Osteoblast (primary cell): ENCODE results near the gene SIL1. TPM values are rescaled to one million over a fixed set of nuclear protein-coding genes. Genes with fewer than 3 reads are reported as not detected.
A peak's percentile ranks its signal among the peaks of the same experiment; 100 is the strongest.

Experiments used
- DNase-seq: peaks from one replicate; pipeline ENCODE4 v3.0.0; 2011; ENCODE audit warnings: low spot score, mixed read lengths; ENCODE audit not compliant: insufficient read length; ENCODE audit errors: missing footprints
- H2AFZ ChIP-seq: 2 replicates; pipeline ENCODE4 v1.6.0; 2011; ENCODE audit warnings: mild to moderate bottlenecking, low read length
- H3K27ac ChIP-seq: 2 replicates; pipeline ENCODE4 v1.5.1; 2011; ENCODE audit warnings: mild to moderate bottlenecking, low read depth, low read length, moderate library complexity
- H3K27me3 ChIP-seq: 2 replicates; pipeline ENCODE4 v1.6.0; 2012; ENCODE audit warnings: mild to moderate bottlenecking, control low read depth, inconsistent platforms, low read length, moderate library complexity; ENCODE audit not compliant: insufficient read depth
- H3K36me3 ChIP-seq: 2 replicates; pipeline ENCODE4 v1.5.1; 2011; ENCODE audit warnings: mild to moderate bottlenecking, low read length, control low read depth, moderate library complexity; ENCODE audit not compliant: insufficient read depth
- H3K4me1 ChIP-seq: 2 replicates; pipeline ENCODE4 v1.5.1; 2011; ENCODE audit warnings: mild to moderate bottlenecking, low read length, control low read depth, moderate library complexity; ENCODE audit not compliant: insufficient read depth
- H3K4me2 ChIP-seq: 2 replicates; pipeline ENCODE4 v1.6.0; 2011; ENCODE audit warnings: mild to moderate bottlenecking, low read length; ENCODE audit not compliant: insufficient read depth
- H3K4me3 ChIP-seq: fragments of 200-600 bp; sonication (generic); 3 replicates; pipeline ENCODE4 v1.5.1; 2012; ENCODE audit warnings: mild to moderate bottlenecking, low read length, inconsistent platforms; ENCODE audit not compliant: insufficient read depth
- H3K79me2 ChIP-seq: 2 replicates; pipeline ENCODE4 v1.6.0; 2012; ENCODE audit warnings: mild to moderate bottlenecking, low read length, control low read depth, inconsistent platforms; ENCODE audit not compliant: insufficient read depth
- H3K9me3 ChIP-seq: 2 replicates; pipeline ENCODE4 v1.5.1; 2011; ENCODE audit warnings: low read depth, low read length, control low read depth
- H4K20me1 ChIP-seq: 2 replicates; pipeline ENCODE4 v1.6.0; 2012; ENCODE audit warnings: mild to moderate bottlenecking, low read length, control low read depth; ENCODE audit not compliant: insufficient read depth
- CTCF ChIP-seq: IDR thresholded peaks from 2 replicates; pipeline ENCODE4 v1.5.1; 2011; ENCODE audit warnings: mild to moderate bottlenecking, low read depth, low read length, moderate library complexity; ENCODE audit errors: extremely low read depth
- total RNA-seq: library from RNA; depleted of rRNA; stranded (reverse); fragments of >200 nt; gene quantifications from 2 replicates; pipeline ENCODE4 v1.2.3, GENCODE V29; 2012

The SIL1 gene
- total RNA-seq, 1 donor: 65.1 TPM

GRCh38 chr5:138985256-138985655, 212.9 kb downstream of the SIL1 start:
- DNase-seq: no peak
- Histone ChIP-seq H3K27ac (peak overlapping the region; percentile 27), H3K27me3 (no peaks in the 10 kb centered on the region), H3K4me2 (peak overlapping the region; percentile 23), H2AFZ (no peak overlapping the region), H3K36me3 (no peaks in the 10 kb centered on the region), H3K9me3 (no peaks in the 10 kb centered on the region), H3K79me2 (no peaks in the 10 kb centered on the region), H3K4me1 (peaks cover 38% of the 10 kb centered on the region), H3K4me3 (no peak overlapping the region), H4K20me1 (peaks cover 14% of the 10 kb centered on the region)
- TF ChIP-seq CTCF: no peak

GRCh38 chr5:138983984-138984383, 214.2 kb downstream of the SIL1 start:
- no peak overlapping the region for H3K4me2 ChIP-seq
- H3K27me3 ChIP-seq: no peaks in the 10 kb centered on the region
- no peak for DNase-seq
- peaks cover 31% of the 10 kb centered on the region for H3K4me1 ChIP-seq
- TF ChIP-seq CTCF: no peak
- peaks cover 14% of the 10 kb centered on the region for H4K20me1 ChIP-seq
- H3K9me3 ChIP-seq: no peaks in the 10 kb centered on the region
- H3K4me3 ChIP-seq: no peak overlapping the region
- H3K27ac ChIP-seq: no peak overlapping the region
- no peak overlapping the region for H2AFZ ChIP-seq
- H3K36me3 ChIP-seq: no peaks in the 10 kb centered on the region
- no peaks in the 10 kb centered on the region for H3K79me2 ChIP-seq

- Histone ChIP-seq H3K27ac (peak overlapping the region; percentile 76), H3K36me3 (no peaks in the 10 kb centered on the region), H3K27me3 (no peaks in the 10 kb centered on the region), H2AFZ (no peak overlapping the region), H3K4me3 (no peak overlapping the region), H3K79me2 (no peaks in the 10 kb centered on the region), H3K4me2 (peak overlapping the region; percentile 49), H3K9me3 (no peaks in the 10 kb centered on the region), H3K4me1 (peaks cover 42% of the 10 kb centered on the region), H4K20me1 (peaks cover 14% of the 10 kb centered on the region)
- no peak for TF ChIP-seq CTCF
- DNase-seq: peak; percentile 90
Measured at GRCh38 chr5:138981586-138981985, 216.6 kb downstream of the SIL1 start.

GRCh38 chr5:138981131-138981530, 217.0 kb downstream of the SIL1 start:
- Histone ChIP-seq H3K79me2 (no peaks in the 10 kb centered on the region), H2AFZ (no peak overlapping the region), H3K4me3 (no peak overlapping the region), H3K9me3 (no peaks in the 10 kb centered on the region), H4K20me1 (peaks cover 14% of the 10 kb centered on the region), H3K27ac (peak overlapping the region; percentile 76), H3K4me1 (peaks cover 42% of the 10 kb centered on the region), H3K4me2 (peak overlapping the region; percentile 49), H3K27me3 (no peaks in the 10 kb centered on the region), H3K36me3 (no peaks in the 10 kb centered on the region)
- DNase-seq: peak; percentile 86
- no peak for TF ChIP-seq CTCF
